ENCODE data around the gene AGK. TPM values are rescaled to one million over a fixed set of nuclear protein-coding genes. Genes with fewer than 3 reads are reported as not detected.

The AGK gene
- polyA plus RNA-seq, 1 donor (not counting 4 experiments of a cell fraction or from before 2014, with no cell fraction given), result 40.0 TPM

- Histone ChIP-seq H2AFZ (ENCODE audit: control insufficient read depth, low read length) (no peak overlapping the region), H3K27ac (ENCODE audit: control insufficient read depth, insufficient read depth, low read length) (no peak overlapping the region), H3K4me2 (ENCODE audit: control insufficient read depth, extremely low read depth, insufficient read depth, low read depth, low read length) (no peak overlapping the region), H3K79me2 (ENCODE audit: control insufficient read depth, insufficient read depth, low read length) (peaks cover 8% of the 10 kb centered on the region), H3K4me3 (ENCODE audit: control insufficient read depth in 2 of 3, extremely low read depth in 1 of 3, insufficient read depth in 2 of 3, low read depth in 1 of 3, low read length in 3 of 3) (no peak overlapping the region), H3K4me1 (ENCODE audit: control insufficient read depth, extremely low read depth, insufficient read depth, low read length) (no peaks in the 10 kb centered on the region), H3K9me3 (ENCODE audit: control insufficient read depth, low read depth, low read length) (no peaks in the 10 kb centered on the region), H3K36me3 (ENCODE audit: control insufficient read depth in 2 of 2, extremely low read depth in 1 of 2, insufficient read depth in 2 of 2, low read length in 2 of 2) (peaks cover 3 to 6% of the 10 kb centered on the region in 2 experiments), H3K27me3 (ENCODE audit: control insufficient read depth, extremely low read depth, insufficient read depth, low read length) (no peaks in the 10 kb centered on the region), H3K9ac (ENCODE audit: control insufficient read depth, extremely low read depth, insufficient read depth, low read length) (no peak overlapping the region), H3K9me1 (ENCODE audit: control insufficient read depth, extremely low read depth, insufficient read depth, low read length) (no peaks in the 10 kb centered on the region), H4K20me1 (ENCODE audit: control insufficient read depth, extremely low read depth, insufficient read depth, low read length) (no peaks in the 10 kb centered on the region)
- no peak for TF ChIP-seq CTCF (optimal IDR thresholded peaks at IDR 0.05 in 1 of 3, IDR thresholded peaks at IDR 0.05 in 1 of 3, conservative IDR thresholded peaks at IDR 0.05 in 1 of 3; ENCODE audit: extremely low read depth in 1 of 3, insufficient read depth in 2 of 3, low read length in 3 of 3)
- TF ChIP-seq EZH2 (IDR thresholded peaks at IDR 0.05; ENCODE audit: low read length), result no peak
- FAIRE-seq (no peak), DNase-seq (ENCODE audit: low read depth, low spot score) (no peak)
- dilution Hi-C loops (cut with MboI; ENCODE audit: extremely low pct_ligation_motif_present, low sequenced_read_pairs), result no loop called here
These were observed 10.8 kb downstream of the AGK start for GRCh38 chr7:141562036-141562435.

- H3K27me3 ChIP-seq (ENCODE audit: control insufficient read depth, extremely low read depth, insufficient read depth, low read length), result no peaks in the 10 kb centered on the region
- DNase-seq (ENCODE audit: low read depth, low spot score), result no peak
- no peaks in the 10 kb centered on the region for H4K20me1 ChIP-seq (ENCODE audit: control insufficient read depth, extremely low read depth, insufficient read depth, low read length)
- no peaks in the 10 kb centered on the region for H3K4me1 ChIP-seq (ENCODE audit: control insufficient read depth, extremely low read depth, insufficient read depth, low read length)
- H3K79me2 ChIP-seq (ENCODE audit: control insufficient read depth, insufficient read depth, low read length), result peaks cover 8% of the 10 kb centered on the region
- H3K27ac ChIP-seq (ENCODE audit: control insufficient read depth, insufficient read depth, low read length), result no peak overlapping the region
- FAIRE-seq, result no peak
- H3K9me1 ChIP-seq (ENCODE audit: control insufficient read depth, extremely low read depth, insufficient read depth, low read length), result no peaks in the 10 kb centered on the region
- peaks cover 0 to 6% of the 10 kb centered on the region in 2 experiments for H3K36me3 ChIP-seq (ENCODE audit: control insufficient read depth in 2 of 2, extremely low read depth in 1 of 2, insufficient read depth in 2 of 2, low read length in 2 of 2)
- no peak overlapping the region for H2AFZ ChIP-seq (ENCODE audit: control insufficient read depth, low read length)
- no peak overlapping the region for H3K9ac ChIP-seq (ENCODE audit: control insufficient read depth, extremely low read depth, insufficient read depth, low read length)
- H3K4me3 ChIP-seq (ENCODE audit: control insufficient read depth in 2 of 3, extremely low read depth in 1 of 3, insufficient read depth in 2 of 3, low read depth in 1 of 3, low read length in 3 of 3), result no peak overlapping the region
- no peaks in the 10 kb centered on the region for H3K9me3 ChIP-seq (ENCODE audit: control insufficient read depth, low read depth, low read length)
- TF ChIP-seq CTCF (optimal IDR thresholded peaks at IDR 0.05 in 1 of 3, IDR thresholded peaks at IDR 0.05 in 1 of 3, conservative IDR thresholded peaks at IDR 0.05 in 1 of 3; ENCODE audit: extremely low read depth in 1 of 3, insufficient read depth in 2 of 3, low read length in 3 of 3) (no peak), EZH2 (IDR thresholded peaks at IDR 0.05; ENCODE audit: low read length) (no peak)
- dilution Hi-C loops (cut with MboI; ENCODE audit: extremely low pct_ligation_motif_present, low sequenced_read_pairs), result no loop called here
- no peak overlapping the region for H3K4me2 ChIP-seq (ENCODE audit: control insufficient read depth, extremely low read depth, insufficient read depth, low read depth, low read length)
These were observed 11.3 kb downstream of the AGK start for GRCh38 chr7:141562543-141562942.

Measured in keratinocyte (primary cell).